Smooth muscle cell (in vitro differentiated cells): Measurements from ENCODE around the gene RB1. TPM values are rescaled to one million over a fixed set of nuclear protein-coding genes. Genes with fewer than 3 reads are reported as not detected.
A peak's percentile ranks its signal among the peaks of the same experiment; 100 is the strongest.

Experiments
- DNase-seq: peaks from one replicate; lab custom pipeline; 2025; ENCODE audit not compliant: unreplicated experiment; lab: John Stamatoyannopoulos, UW
- H2AFZ ChIP-seq: fragments of 200-600 bp; sonication (generic); 2 replicates; pipeline ENCODE4 v1.6.0; 2016; ENCODE audit warnings: antibody characterized with exemption, low read depth, mild to moderate bottlenecking
- H3F3A ChIP-seq: fragments of 200-600 bp; sonication (generic); 2 replicates; pipeline ENCODE4 v1.6.0; 2017; ENCODE audit warnings: antibody characterized with exemption, low read depth
- H3K27ac ChIP-seq: fragments of 200-600 bp; sonication (generic); 2 replicates; pipeline ENCODE4 v1.5.1; 2016; ENCODE audit warnings: low read depth, mild to moderate bottlenecking
- H3K27me3 ChIP-seq: fragments of 200-600 bp; sonication (generic); 2 replicates; pipeline ENCODE4 v1.6.1; 2016; ENCODE audit warnings: low read depth, mild to moderate bottlenecking
- H3K36me3 ChIP-seq: fragments of 200-600 bp; sonication (generic); 2 replicates; pipeline ENCODE4 v1.5.1; 2016; ENCODE audit warnings: low read depth
- H3K4me1 ChIP-seq: fragments of 200-600 bp; sonication (generic); 2 replicates; pipeline ENCODE4 v1.5.1; 2016; ENCODE audit warnings: low read depth
- H3K4me2 ChIP-seq: fragments of 200-600 bp; sonication (generic); 2 replicates; pipeline ENCODE4 v1.6.0; 2016; ENCODE audit warnings: mild to moderate bottlenecking
- H3K4me3 ChIP-seq: fragments of 200-600 bp; sonication (generic); 2 replicates; pipeline ENCODE4 v1.5.1; 2016; ENCODE audit warnings: mild to moderate bottlenecking
- H3K79me2 ChIP-seq: fragments of 200-600 bp; sonication (generic); 2 replicates; pipeline ENCODE4 v1.6.0; 2016; ENCODE audit warnings: low read depth, mild to moderate bottlenecking
- H3K9ac ChIP-seq: fragments of 200-600 bp; sonication (generic); 2 replicates; pipeline ENCODE4 v1.6.0; 2016; ENCODE audit warnings: low read depth
- H3K9me3 ChIP-seq: fragments of 200-600 bp; sonication (generic); replicated peaks from 2 replicates; pipeline ENCODE4 v1.5.1; 2016; ENCODE audit warnings: low read depth
- H4K20me1 ChIP-seq: fragments of 200-600 bp; sonication (generic); 2 replicates; pipeline ENCODE4 v1.6.0; 2016; ENCODE audit warnings: low read depth
- CTCF ChIP-seq: fragments of 200-600 bp; sonication (generic); IDR thresholded peaks from 2 replicates; pipeline ENCODE4 v1.5.1; 2017; ENCODE audit warnings: borderline replicate concordance, mild to moderate bottlenecking, antibody characterized with exemption; ENCODE audit not compliant: insufficient read depth, poor library complexity, severe bottlenecking
- WGBS: methylation state at CpG from one replicate; pipeline ENCODE4 v1.1.7; 2016; ENCODE audit warnings: low lambda C conversion rate; 5-methylcytosine and 5-hydroxymethylcytosine counted together
- polyA plus RNA-seq: library from polyadenylated mRNA; unstranded; fragments of >200 nt; fragmentation: Nextera tagmentation; extraction: Ambion mirVana; gene quantifications from 2 replicates; pipeline ENCODE4 v1.2.1, GENCODE V29; 2016
- total RNA-seq: library from RNA; depleted of rRNA; stranded (reverse); fragments of >200 nt; gene quantifications from 2 replicates; pipeline ENCODE4 v1.2.3, GENCODE V29; 2014

Gene RB1
- total and polyA plus RNA-seq, 2 experiments from 2014 or later: 12.5 to 40.2 TPM

GRCh38 chr13:48429886-48430285 lies 126.3 kb downstream of the RB1 start:
- H4K20me1 ChIP-seq: no peaks in the 10 kb centered on the region
- no peak overlapping the region for H3K27ac ChIP-seq
- peaks cover 15% of the 10 kb centered on the region for H3K4me1 ChIP-seq
- no peak overlapping the region for H3K4me3 ChIP-seq
- no peak overlapping the region for H3K4me2 ChIP-seq
- no peaks in the 10 kb centered on the region for H3K27me3 ChIP-seq
- no peak overlapping the region for H2AFZ ChIP-seq
- no peak for TF ChIP-seq CTCF
- no peaks in the 10 kb centered on the region for H3K79me2 ChIP-seq
- H3K9me3 ChIP-seq: no peaks in the 10 kb centered on the region
- H3F3A ChIP-seq: no peaks in the 10 kb centered on the region
- DNase-seq: no peak
- H3K9ac ChIP-seq: no peak overlapping the region
- H3K36me3 ChIP-seq: no peaks in the 10 kb centered on the region

DNA sequence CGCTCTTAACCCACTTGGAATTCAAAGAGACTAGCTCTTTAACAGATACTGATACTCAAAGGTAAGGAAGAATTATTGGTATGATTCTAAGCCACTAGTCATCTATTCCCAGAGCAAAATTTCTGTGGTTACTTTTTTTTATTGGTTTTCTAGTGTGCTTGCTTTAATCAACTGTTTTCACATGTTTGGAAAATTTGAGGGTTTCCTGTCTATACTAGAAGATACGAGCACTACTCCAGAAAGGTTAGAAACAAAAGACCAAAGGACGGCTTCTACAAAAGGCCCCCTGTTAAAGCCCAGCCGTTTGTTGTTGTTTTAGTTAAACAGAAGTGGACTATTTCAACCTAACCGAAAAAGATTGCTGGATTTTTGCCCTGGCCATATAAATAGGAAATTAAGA lies 127.9 kb downstream of the RB1 start:
- TF ChIP-seq CTCF: no peak
- no peak overlapping the region for H3K4me3 ChIP-seq
- no peaks in the 10 kb centered on the region for H3K27me3 ChIP-seq
- peak overlapping the region; percentile 72 for H3K27ac ChIP-seq
- no peak overlapping the region for H2AFZ ChIP-seq
- H3K9me3 ChIP-seq: no peaks in the 10 kb centered on the region
- peak overlapping the region; percentile 58 for H3K4me2 ChIP-seq
- no peaks in the 10 kb centered on the region for H4K20me1 ChIP-seq
- H3K9ac ChIP-seq: peak overlapping the region; percentile 41
- no peaks in the 10 kb centered on the region for H3F3A ChIP-seq
- DNase-seq: no peak
- H3K79me2 ChIP-seq: no peaks in the 10 kb centered on the region
- H3K4me1 ChIP-seq: peaks cover 15% of the 10 kb centered on the region
- WGBS: 62% methylated on average over 5 of the region's 5 CpGs
- H3K36me3 ChIP-seq: no peaks in the 10 kb centered on the region

DNA sequence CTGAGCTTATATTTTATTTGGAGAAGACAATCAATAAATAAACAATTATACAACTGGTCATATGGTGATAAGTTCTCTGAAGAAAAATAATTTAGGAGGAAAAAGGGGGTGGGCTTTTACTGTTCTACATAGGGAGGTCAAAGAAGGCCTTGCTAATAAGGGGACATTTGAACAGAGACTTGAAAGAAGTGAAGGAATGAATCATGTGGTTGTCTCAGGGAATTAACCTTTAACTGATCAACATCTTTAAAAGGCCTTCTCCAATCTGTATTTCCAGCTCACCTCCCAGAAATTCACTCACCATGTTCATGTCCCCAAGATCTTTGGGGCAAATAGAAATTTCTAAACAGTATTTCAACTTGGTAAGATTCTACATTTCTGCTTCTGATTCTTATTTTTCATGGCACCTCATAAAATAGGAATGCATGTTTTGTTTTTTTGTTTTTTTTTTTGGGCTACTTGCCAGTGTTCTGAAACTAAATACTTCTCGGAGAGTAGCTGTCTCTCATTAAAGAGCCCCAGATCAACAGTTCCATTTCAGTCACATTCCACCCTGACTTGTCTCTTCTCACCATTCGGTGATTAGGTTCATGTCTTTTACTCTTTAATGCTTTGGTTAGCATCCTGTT lies 128.6 kb downstream of the RB1 start:
- WGBS: 33% methylated on average over 2 of the region's 2 CpGs
- H2AFZ ChIP-seq: no peak overlapping the region
- H3K27me3 ChIP-seq: no peaks in the 10 kb centered on the region
- TF ChIP-seq CTCF: no peak
- H3K79me2 ChIP-seq: no peaks in the 10 kb centered on the region
- H3K4me2 ChIP-seq: peak overlapping the region; percentile 58
- H3K9ac ChIP-seq: peak overlapping the region; percentile 41
- H3F3A ChIP-seq: no peaks in the 10 kb centered on the region
- no peak for DNase-seq
- H3K4me1 ChIP-seq: peaks cover 15% of the 10 kb centered on the region
- H3K4me3 ChIP-seq: no peak overlapping the region
- peak overlapping the region; percentile 72 for H3K27ac ChIP-seq
- H3K9me3 ChIP-seq: no peaks in the 10 kb centered on the region
- H4K20me1 ChIP-seq: no peaks in the 10 kb centered on the region
- no peaks in the 10 kb centered on the region for H3K36me3 ChIP-seq

GRCh38 chr13:48434200-48434599 lies 130.6 kb downstream of the RB1 start:
- TF ChIP-seq CTCF: no peak
- Histone ChIP-seq H3K4me1 (peaks cover 15% of the 10 kb centered on the region), H3K9ac (no peak overlapping the region), H3K27ac (no peak overlapping the region), H3K4me2 (no peak overlapping the region), H3K36me3 (no peaks in the 10 kb centered on the region), H3F3A (no peaks in the 10 kb centered on the region), H4K20me1 (no peaks in the 10 kb centered on the region), H3K79me2 (no peaks in the 10 kb centered on the region), H2AFZ (no peak overlapping the region), H3K9me3 (no peaks in the 10 kb centered on the region), H3K4me3 (no peak overlapping the region), H3K27me3 (no peaks in the 10 kb centered on the region)
- DNase-seq: no peak
- 97% methylated on average over 3 of the region's 3 CpGs for whole genome bisulfite sequencing
